Stimulated activated CD8-positive, alpha-beta memory T cell treated with anti-CD3 and anti-CD28 coated beads, Interleukin-7, amount 100 ng/mL, for 48 hours (primary cell): ENCODE data around the gene RHOG.
"Not testable (repeated sequence)": the region's sequence is repeated elsewhere in the genome, so short reads cannot be mapped to it uniquely, and the experiment has no call there.

Experiments used
- DNase-seq, 2 donors: peaks; one replicate each; pipeline ENCODE4 v3.0.0-alpha.2; 2020; ENCODE audit warnings: low read depth in 1 of 2; ENCODE audit errors: extremely low read depth in 1 of 2

The RHOG gene

DNA sequence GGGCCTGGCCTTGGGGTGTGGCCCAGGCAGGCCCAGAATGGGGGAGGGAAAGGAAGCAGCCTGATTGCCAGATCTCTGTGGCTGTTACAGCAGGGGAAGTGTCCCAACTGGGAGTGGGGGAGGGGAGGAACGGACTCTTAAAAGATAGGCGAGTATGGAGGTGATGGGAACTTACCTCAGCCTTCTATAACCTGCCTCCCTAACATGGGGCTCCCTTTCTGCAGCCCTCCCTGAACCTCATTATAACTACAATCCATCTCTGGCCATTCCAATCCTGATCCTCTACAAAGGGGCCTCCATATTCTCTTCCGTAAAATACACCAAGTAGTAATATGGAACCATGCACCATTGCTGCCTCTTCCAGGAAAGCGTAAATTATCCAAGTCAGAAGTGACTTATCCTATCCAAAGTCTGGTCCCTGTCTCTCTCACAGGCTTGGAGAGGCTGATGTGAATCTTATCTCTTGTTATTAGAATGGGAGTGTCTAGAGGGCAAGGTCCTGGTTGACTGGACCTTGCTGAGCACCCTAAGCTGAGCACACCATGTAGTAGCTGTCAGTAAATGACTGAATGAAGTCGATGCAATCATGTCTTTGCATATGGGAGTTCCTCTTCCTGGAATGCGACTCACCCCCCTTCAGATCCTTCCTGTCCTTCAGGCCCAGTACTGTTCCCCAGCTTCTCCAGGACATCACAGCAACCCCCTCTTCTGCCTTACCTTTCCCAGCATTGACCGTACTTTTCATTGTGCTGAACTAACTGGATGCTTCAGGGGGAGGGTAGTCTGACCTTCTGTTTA lies 5.9 kb downstream of the RHOG start:
- no peak for DNase-seq

DNA sequence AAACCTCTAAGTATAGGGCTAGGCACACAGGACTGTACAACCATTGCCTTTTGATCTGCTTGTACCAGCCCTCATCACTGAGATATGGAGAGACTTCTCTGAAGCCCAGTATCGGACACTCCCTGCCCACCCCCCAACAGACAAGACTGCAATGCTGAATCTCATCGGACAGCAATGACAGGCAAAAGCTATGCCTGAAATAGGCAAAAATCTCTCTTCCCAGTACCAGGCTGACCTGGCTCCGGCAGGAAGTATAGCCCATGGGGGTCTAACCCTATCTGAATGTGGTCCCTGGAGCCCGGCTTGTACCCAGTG lies 6.5 kb downstream of the RHOG start:
- no peak for DNase-seq

GRCh38 chr11:3833449-3833848 lies 7.3 kb downstream of the RHOG start:
- DNase-seq: no peak

DNA sequence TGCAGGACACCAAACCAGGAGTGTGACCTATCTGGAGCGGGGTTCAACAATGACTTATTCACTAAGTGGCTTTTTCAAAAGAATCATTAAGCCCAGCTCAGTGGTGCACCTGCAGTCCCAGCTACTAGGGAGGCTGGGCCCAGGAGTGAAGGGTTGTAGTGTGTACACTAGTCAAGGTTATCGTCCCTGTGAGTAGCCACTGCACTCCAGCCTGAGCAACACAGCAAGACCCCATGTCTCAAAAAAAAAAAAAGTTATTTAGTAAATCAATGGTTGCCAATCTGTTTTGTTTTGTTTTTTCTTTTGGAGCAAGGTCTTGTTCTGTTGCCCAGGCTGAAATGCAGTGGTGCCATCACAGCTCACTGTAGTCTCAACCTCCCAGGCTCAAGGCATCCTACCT lies 7.9 kb downstream of the RHOG start:
- no peak for DNase-seq

DNA sequence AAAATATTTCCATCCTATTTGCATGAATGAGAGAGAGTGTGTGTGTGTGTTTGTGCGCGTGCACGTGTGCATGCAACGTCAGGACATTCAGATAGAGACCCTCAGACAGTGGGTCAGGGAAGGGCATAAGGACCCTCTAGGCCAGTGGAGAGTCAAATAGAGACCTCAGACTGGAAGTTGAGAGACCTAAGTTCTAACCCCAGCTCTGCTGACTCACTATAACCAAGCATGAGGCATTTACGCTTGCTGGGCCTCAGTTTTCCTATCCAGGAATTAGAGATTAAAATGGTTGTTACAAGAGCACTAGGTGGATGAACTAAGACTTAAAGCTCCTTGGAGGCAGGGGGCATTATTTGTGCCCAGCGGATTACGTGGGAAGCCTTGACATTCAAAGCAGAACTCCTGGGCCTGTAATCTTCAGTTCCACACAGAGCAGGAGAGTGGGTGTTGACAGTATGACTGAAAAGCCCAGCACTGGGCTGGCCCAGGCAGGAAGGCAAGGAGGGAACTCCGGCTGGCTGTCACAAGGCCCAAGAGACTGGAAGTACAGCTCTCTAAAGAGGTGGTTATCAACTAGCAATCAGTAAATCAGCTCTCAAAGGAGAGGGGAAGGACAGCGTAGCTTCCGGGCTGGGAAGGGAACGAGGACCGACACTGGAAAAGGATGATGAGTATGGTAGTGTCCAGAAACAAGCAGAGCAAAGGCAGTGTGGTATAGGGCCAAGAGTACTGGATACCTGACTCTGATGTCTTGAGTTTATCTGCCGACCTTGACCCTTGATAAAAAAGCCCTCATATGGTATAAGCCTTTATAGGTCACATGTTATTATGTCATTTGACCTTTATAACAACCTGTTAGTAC lies 9.2 kb downstream of the RHOG start:
- DNase-seq: no peak

DNA sequence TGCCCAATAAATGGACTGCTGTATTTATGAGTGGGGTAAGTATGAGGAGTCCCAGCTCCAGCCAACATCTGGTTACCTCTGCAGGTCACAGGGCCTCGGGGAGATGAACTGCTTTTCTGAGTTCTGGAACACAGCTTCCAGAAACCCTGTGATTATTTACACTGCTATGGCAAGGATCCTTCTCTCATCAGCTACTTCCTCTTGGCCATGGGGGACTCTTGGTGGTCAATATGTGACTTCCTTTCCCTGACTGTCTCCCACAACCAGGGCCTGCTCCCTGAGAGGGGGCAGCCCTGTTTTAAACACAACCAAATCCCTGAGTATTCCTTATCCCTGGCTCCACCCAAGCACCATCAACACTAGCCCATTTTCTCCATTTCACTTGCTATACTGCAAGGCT lies 10.0 kb downstream of the RHOG start:
- no peak for DNase-seq

GRCh38 chr11:3830088-3830487 lies 10.7 kb downstream of the RHOG start:
- no peak for DNase-seq

DNA sequence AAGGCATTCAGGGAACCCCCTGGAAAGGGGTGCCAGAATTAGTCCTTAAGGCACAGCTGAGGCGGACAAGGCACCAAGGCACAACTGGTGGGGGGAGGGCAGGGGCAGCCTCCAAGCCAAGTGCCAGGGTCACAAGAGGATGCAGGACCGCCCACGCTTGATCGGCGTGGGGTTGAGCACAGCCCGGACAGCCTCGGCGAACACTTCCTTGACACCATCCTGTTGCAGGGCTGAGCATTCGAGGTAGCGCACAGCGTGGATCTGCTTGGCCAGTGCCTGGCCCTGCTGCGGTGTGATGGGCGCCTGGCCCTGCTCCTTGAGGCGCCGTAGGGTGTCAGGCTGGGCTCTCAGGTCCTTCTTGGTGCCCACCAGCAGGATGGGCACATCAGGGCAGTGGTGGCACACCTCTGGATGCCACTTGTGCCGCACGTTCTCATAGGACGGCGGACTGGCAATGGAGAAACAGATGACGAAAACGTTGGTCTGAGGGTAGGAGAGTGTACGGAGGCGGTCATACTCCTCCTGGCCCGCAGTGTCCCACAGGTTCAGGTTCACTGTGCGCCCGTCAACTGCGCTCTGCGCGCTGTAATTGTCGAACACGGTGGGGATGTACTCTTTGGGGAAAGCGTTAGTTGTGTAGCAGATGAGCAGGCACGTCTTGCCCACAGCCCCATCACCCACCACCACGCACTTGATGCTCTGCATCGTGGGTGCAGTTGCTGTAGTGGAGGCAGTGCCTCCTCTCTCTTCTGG lies 13.1 kb downstream of the RHOG start:
- no peak for DNase-seq

DNA sequence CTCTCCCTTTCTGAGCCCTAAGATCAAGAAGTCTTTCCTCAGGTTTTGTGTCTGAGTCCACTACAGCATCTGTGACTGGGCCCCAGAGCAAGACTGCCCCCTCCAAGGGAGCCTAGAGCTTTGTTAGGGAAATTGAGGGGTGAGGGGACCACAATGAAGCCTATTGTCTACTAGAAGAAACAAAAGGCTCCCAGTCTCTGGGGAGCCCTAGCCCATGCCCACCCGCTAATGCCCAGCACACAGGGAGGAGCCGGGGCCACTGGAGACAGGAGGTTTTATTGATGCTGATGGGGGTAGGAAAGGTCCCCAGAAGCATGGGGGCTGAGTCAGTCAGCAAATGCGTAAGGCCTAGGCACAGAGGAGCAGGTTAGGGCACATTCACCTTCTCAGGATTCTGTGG lies 14.0 kb downstream of the RHOG start:
- no peak for DNase-seq

- no peak for DNase-seq
Observed at GRCh38 chr11:3825473-3826154, 15.1 kb downstream of the RHOG start.

DNA sequence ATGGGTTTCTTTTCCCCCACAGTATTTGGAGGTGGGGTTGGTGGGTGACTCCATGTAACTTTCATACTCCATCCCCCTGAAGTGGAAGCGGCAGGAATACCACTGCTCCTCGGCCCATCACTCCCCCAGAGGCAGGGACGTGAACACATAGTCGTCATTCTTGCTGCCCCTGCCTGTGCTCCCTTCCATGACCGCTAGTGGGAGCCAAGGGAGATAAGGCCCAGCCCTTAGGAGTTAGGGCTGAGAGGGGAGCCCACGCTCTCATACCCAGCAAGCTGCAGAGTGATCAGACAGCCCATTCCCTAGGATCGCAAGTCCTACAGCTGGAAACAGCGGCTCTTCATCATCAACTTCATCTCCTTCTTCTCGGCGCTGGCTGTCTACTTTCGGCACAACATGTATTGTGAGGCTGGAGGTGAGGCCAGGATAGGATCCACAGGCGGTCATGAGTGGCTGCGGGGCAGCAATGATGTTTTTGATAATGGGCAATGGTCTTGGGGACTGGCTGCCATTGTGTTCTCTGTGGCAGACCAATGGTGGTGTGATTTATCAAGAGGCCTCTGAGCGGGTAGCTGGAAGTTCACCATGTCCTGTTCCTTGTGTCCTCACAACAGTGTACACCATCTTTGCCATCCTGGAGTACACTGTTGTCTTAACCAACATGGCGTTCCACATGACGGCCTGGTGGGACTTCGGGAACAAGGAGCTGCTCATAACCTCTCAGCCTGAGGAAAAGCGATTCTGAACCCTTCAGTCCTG lies 15.9 kb downstream of the RHOG start:
- DNase-seq: peak in 1 of 2 donors; percentile 76

DNA sequence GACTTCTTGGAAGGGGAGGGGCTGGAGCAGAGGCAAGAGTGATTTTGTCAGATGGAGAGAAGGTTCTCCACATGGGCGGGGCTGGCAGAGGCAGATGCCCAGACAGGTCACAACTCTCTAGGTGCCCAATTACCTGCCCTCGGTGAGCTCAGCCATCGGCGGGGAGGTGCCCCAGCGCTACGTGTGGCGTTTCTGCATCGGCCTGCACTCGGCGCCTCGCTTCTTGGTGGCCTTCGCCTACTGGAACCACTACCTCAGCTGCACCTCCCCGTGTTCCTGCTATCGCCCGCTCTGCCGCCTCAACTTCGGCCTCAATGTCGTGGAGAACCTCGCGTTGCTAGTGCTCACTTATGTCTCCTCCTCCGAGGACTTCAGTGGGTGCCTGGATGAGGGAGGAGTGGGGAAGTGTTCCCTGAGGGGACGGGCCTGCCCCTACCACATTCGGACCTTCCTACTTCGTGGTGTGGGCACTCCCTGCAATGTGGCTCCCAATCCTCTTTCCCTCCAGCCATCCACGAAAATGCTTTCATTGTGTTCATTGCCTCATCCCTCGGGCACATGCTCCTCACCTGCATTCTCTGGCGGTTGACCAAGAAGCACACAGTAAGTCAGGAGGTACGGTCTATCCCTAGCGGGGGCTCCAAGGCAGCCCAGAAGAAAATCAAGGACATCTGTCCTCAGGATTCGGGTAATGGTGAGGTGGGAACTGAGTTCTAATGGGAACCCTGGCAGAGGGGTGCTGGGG lies 16.8 kb downstream of the RHOG start:
- no peak for DNase-seq

- no peak for DNase-seq
Observed at GRCh38 chr11:3823303-3823702, 17.5 kb downstream of the RHOG start.

DNA sequence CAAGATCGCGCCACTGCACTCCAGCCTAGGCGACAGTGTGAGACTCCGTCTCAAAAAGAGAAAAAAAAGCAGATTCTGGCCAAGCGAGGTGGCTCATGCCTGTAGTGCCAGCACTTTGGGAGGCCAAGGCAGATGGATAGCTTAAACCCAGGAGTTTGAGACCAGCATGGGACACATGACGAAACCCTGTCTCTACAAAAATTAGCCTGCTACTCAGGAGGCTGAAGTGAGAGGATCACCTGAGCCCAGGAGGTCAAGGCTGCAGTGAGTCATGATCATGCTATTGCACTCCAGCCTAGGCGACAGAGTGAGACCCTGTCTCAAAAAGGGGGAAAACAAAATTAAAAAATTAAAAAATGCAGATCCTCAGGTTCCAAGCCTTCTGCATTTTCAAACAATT lies 18.4 kb downstream of the RHOG start:
- DNase-seq: no peak

DNA sequence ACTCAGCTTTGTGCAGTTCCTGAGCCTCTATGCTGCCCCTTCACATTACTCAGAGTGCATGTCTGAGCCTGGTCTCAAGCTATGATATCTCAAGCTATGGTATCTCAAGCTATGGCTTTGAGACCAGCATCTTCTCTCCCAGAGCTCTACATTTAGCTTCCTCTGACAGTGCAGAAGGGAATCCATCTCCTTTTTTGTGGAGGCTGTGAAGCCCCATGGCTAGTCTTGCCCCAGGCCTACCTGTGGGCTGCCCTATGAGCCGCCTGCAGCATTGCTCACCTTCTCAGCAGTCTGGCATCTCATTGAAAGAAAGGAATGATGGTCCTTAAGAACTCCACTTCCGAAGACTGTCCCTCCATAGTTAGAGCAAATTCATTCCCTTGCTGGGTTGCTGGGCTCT lies 19.8 kb downstream of the RHOG start:
- no peak for DNase-seq

GRCh38 chr11:3817181-3817800 lies 23.5 kb downstream of the RHOG start:
- no peak for DNase-seq

- no peak for DNase-seq
Observed at GRCh38 chr11:3816673-3817072, 24.1 kb downstream of the RHOG start.

GRCh38 chr11:3815845-3816244 lies 24.9 kb downstream of the RHOG start:
- no peak for DNase-seq

DNA sequence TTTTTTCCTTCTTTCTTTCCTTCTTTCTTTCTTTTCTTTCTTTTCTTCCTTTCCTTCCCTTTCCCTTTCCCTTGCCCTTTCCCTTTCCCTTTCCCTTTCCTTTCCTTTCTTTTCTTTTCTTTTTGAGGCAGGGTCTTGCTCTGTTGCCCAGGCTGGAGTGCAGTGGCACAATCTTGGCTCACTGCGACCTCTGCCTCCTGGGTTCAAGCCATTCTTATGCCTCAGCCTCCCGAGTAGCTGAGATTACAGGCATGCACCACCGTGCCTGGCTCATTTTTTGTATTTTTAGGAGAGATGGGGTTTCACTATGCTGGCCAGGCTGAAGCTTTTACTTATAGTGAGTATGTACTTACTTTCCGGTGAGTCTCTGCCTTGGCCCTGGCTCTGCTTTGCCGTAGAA lies 25.9 kb downstream of the RHOG start:
- DNase-seq: not testable (repeated sequence)
